Posterior vena cava (tissue), 2 donors: ENCODE data around the gene ENAH. TPM values are rescaled to one million over a fixed set of nuclear protein-coding genes. Genes with fewer than 3 reads are reported as not detected.
A peak's percentile ranks its signal among the peaks of the same experiment; 100 is the strongest.
"Not testable (repeated sequence)": the region's sequence is repeated elsewhere in the genome, so short reads cannot be mapped to it uniquely, and the experiment has no call there.

ENCODE experiments used
- DNase-seq: peaks from one replicate; pipeline ENCODE4 v3.0.0-alpha.2; 2020; ENCODE audit warnings: low spot score
- intact Hi-C, 2 donors: fragments of 100-400 bp; cut with DNase I; formaldehyde crosslinking; loops; one replicate each; pipeline versions ENCODE4 v1.14.1 to v1.14.2; 2022 to 2023
- long read RNA-seq, 2 donors: library from polyadenylated mRNA; unstranded; transcript quantifications; one replicate each; pipeline ENCODE4 v2.0.0, GENCODE V29; 2020 to 2021
- total RNA-seq, 2 donors: library from RNA; stranded (reverse); fragmentation: NEBNext Ultra II Directional; extraction: Animal tissue kit (Norgen Biotek cat#: 25700); gene quantifications; one replicate each; pipeline ENCODE4 v1.2.1, GENCODE V29; 2021
- donor health status: DM: yes; HTN: yes; CAD: no.
- donor health status: DM: yes; HTN: yes; CAD: no.

ENAH gene
- 100 to 1,000 TPM; 165 to 244 TPM for total RNA-seq
- long read RNA-seq, donor 1, partial matches to known transcripts: 10 of 35 reads
- long read RNA-seq, donor 1, other reads (novel, unspliced or antisense): 21 of 35 reads
- long read RNA-seq, donor 2, partial matches to known transcripts: 4 of 34 reads
- long read RNA-seq, donor 2, other reads (novel, unspliced or antisense): 30 of 34 reads

DNA sequence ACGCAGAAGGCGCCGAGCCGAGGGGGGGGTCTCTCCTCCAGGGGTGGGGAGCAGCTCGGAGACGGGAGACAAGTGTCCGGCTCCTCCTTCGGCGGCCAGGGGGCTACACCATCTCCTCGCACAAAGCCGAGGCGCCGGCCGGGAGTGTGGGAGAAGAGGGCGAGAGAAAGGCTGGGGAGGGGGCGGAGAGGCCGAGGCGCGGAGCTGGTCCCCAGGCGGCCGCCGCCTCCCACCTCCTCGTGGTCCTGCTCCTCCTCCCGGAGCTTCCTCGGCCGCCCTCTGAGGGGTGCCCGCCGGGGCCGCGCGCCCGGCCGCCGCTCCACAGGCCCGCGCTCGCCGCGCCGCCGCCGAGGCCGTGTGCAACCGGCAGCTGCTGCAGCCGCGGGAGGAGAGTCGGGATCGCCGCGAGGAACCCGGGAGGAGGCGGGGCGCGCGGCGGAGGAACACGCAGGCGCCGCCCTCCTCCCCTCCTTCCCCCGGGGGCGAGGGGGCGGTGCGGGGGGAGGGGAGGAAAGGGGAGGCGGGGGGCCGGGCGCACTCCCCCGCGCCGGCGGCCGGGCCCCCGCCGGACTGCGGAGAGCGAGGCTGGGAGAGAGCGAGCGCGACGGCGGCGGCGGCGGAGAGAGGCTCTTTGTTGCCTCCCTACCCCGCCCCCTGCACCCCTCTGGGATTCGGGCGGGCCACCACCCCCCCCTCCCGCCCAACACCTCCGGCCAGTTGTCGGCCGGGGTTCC is at the start of gene ENAH:
TSS of gene ENAH (minus strand) at position 395 of the 734 bp plus-strand sequence. CDS start 433 bp downstream, outside the sequence.
- intact Hi-C loops: loop anchor here in 1 of 2 donors (10.0 kb wide), 1 partner anchor 112 kb away; no protein-coding TSS in a partner anchor
- DNase-seq: peak; percentile 92

DNA sequence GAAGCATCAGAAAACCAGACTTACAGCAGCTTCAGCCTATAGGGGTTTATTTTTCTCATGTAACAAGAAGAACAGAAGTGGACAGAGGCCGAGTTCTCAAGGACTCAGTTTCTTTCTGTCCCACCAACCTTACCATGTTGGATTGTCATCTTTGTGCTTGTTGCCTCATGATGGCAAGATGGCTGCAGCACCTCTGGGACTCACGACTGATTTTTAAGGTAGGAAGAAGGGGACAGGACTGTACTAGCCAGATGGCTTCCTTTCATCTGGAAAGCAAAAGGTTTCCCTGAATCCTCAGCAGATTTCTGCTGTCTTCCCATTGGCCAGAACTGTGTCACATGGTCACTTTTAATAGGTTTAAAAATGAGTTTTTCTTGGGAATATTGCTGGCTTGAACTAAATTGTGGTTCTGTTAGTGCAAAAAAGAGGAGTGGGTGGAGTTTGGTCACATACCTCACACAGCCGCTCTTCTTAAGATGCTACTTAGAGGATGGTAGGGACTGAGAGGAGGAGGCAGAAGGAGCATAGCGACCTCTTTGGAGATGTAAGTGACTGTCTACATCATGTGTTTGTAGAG is 48.1 kb upstream of the ENAH start:
- no peak for DNase-seq
- intact Hi-C loops: loop anchor here in 1 of 2 donors (10.0 kb wide), 1 partner anchor 434 kb away; no protein-coding TSS in a partner anchor

DNA sequence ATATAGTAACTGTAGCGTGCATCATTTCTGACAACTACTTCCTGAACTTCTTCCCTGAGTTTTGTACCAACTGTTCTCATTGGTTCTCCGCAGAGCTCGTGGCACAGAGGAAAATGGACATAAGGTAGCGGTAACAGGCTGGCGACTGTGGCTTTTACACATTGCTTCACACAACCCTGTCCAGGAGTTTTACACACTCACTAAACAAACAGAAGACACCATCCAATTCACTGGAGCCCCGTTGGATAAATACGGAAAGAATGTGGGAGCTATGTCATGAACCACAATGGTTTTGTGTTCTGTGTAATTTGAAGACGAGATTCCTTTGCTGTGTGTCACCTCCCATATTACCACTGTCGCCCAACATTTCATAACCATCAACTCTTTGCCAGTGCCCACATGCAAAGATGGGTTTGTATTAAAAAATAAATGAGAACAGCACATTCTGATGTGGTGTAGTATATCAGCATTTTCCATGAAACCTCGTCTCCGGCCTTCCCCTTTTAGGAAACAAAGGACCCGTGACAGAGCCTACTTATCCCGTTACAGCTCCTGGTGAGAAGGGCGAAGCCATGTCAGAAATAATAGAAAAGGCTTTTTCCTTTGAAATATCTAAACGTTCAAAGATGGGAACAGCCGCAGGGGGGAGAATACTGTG is 47.4 kb upstream of the ENAH start:
- intact Hi-C loops: loop anchor here in 1 of 2 donors (10.0 kb wide), 1 partner anchor 435 kb away; no protein-coding TSS in a partner anchor
- DNase-seq: no peak

DNA sequence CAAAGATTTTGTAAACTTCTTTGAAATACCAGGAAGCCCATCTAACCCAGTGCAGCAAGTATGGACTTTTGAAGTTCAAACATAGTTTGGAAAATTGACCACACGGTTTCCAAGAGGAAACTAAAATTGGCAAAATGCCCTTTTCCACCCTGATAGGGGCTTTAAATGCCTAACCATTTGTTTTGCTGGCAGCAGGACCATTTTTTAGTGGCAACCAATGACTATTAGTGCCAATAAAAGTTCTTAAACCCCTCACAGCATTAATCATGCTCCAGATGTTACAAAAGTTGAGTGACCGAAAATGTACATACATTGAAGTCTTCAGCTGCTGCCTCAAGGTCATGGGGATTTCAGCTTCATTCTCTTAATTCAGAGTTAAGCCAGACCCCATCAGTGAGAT is 46.4 kb upstream of the ENAH start:
- no peak for DNase-seq
- intact Hi-C loops: no loop called here

DNA sequence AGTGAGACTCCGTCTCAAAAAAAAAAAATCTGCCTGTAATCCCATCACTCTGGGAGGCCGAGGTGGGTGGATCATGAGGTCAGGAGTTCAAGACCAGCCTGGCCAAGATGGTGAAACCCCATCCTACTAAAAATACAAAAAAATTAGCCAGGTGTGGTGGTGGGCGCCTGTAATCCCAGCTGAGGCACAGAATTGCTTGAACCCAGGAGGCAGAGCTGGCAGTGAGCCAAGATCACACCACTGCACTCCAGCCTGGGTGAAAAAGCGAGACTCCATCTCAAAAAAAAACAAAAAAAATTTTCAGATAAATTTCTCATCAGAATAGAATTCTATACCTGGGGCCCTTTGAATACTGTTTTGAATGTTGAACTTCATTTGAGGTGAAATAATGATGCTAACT is 45.3 kb upstream of the ENAH start:
- intact Hi-C loops, DNase-seq: not testable (repeated sequence)

DNA sequence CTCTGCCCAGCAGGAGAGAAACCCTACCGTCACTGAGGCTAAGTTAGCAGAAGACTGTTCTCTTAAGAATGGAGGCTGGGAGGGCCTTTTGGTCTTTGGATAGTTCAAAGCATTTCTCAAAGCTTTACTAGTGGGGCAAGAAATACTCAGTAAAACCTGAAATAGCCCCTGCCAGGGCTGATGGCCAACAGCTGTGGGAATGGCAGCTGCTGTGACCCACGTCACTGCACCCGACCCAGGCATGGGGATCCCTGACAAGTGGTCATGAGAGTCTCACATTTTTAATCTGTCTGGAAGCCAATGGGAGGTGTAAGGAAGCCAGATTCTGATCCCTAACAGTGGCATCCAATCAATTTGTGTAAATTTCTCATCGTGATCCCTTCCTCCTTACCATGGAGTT is 44.5 kb upstream of the ENAH start:
- intact Hi-C loops: no loop called here
- DNase-seq: no peak

DNA sequence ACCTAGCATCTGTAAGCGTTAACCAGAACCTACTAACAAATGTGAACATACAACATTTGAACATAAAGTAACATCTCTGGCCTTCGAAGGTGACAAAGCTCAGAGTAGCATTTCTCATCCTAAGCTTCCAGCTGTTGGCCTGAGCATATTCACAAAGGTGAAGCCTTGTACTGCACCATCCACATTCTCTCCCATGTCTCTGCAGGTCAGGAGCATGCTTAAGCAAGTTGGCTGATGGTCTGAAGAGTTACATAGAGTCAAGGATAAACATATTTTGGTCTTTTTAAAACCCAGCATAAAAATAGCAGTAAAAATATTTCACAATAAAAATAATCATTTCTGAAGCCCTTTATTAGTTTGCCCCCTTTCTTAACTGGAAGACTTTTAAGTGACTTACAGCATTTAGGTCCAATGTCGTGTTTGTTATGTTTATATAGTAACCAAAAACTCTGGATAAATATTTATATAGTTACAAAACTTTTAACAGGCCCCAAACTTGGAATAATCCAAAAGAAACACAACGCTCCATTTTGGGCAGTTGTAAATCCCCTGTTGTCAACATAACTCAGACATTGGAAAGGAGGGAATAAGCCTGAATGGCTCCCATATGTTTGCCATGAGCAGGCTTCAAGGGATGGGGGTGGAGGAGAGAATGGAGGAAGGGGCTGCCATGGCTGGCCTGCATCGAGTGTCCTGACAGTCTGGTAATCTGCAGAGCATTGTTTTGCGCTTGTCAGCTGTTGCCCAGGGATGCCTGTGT is 42.8 kb upstream of the ENAH start:
- intact Hi-C loops: no loop called here
- no peak for DNase-seq

DNA sequence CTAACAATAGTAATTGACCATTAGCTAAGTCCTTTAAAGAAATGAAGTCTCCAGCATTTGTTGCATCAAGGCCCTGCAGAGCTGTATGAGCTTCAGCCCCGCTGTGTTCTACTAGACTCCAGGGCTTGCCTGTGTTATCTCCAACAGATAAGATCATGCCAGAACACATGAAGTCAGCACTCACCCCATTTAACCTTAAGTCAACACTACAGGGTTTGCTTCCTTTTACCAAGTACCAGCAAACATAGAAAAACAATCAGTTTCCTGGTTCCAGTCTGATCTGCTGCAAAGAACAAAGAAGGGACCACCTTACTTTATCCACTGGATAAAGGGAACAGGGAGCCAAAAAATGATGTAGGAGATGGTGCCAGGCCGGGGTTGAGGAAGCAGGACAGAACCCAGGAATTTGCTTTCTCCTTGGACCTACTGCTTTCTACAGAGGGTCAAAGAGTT is 41.3 kb upstream of the ENAH start:
- no peak for DNase-seq
- intact Hi-C loops: no loop called here

DNA sequence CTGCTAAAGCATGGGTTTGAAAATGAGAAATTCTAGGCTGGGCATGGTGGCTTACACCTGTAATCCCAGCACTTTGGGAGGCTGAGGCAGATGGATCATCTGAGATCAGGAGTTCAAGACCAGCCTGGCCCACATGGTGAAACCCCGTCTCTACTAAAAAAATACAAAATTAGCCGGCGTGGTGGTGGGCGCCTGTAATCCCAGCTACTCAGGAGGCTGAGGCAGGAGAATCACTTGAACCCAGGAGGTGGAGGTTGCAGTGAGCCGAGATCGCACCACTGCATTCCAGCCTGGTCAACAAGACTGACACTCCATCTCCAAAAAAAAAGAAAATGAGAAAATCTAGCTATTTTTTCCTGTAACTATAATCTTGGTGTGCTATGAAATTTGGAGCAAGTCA is 40.8 kb upstream of the ENAH start:
- intact Hi-C loops, DNase-seq: not testable (repeated sequence)

DNA sequence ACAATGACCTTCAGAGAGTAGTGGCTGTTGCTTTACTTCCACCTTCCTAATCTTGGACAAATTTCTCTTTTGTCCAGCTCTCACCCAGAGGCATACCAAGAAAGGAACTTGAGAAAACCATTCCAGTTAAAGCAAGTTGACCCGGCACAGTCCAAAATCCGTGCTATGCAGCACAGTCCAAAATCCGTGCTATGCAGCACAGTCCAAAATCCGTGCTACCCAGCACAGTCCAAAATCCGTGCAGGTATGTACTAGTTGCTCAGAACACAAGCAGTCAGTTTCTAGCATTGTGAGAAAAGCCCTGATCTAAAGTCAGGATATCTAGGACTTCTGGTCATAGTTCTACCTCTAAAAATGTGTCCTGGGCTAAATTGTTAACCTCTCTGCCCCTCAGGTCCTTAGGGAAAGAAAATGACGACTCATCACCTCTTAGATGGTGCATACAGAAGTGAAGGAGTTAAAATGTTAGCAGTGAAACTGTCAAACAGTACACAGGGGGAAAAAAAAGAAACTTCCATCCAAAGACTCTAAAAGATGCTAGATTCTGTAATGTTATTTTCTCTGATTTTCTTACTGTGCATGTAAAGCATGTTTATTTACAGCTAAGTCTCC is 40.3 kb upstream of the ENAH start:
- intact Hi-C loops: no loop called here
- no peak for DNase-seq

DNA sequence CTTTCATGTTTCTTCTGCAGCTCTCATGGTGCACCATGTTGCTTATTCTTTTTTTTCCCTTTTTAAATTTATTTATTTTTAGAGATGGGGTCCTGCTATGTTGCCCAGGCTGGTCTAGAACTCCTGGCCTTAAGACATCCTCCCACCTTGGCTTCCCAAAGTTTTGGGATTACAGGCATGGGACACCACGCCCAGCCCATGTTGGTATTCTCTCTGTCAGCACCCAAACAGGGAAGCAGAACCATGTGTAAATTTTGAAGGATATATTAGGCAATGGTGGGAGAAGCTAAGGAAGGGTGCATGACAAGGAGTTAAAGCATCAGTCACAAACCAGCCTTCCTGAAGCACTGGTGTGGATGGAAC is 39.6 kb upstream of the ENAH start:
- intact Hi-C loops: no loop called here
- DNase-seq: no peak

DNA sequence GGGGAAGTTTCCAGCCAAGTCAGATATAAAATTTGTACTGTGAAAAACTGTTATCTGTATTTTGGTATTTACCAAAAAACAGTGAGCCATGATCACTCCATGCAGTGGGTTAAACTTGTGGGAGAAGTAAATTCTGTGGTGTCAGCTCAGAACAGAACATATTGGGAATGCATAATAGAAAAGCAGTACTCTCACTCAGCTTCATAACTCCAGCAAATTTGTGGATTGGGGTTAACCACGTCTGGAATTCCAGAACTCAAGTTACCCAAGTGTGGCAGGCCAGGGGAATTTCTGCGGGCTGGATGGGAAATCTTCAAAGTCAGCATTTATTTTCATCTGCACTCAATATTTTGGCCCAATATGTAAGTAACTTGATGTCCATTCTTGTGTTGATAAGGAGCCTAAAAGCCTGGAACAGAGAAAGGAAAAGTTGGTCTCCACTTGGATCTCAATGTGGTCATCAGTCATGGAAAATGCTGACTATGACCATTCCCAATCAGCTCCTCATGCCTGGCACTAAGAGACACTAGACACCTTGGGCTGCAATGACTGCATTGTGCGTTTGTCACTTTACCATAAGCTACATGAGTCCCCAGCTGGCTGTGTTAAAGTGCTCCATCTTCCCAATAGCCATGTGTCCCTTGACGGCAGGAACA is 39.1 kb upstream of the ENAH start:
- intact Hi-C loops: no loop called here

DNA sequence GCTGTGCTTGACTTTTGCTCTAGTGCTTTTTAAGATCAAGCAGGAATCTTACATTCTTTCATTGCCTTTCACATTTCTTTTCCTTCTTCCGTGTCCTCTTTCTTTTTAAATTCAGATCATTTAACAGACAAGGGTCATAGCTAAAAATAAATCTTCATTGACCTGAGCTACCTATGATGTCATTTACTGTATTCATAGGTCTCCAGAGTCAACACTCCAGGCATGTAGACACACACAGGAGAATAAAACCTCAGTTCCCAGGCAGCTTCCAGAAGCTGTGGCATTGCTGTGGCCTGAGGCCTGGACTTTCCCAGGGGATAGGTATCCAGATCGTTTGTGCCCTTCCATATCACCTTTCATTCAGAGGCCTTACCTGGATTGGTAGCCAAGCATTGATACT is 38.5 kb upstream of the ENAH start:
- DNase-seq: no peak
- intact Hi-C loops: no loop called here

More for the DNA sequence above, 39.1 kb upstream of the ENAH start:
- no peak for DNase-seq

DNA sequence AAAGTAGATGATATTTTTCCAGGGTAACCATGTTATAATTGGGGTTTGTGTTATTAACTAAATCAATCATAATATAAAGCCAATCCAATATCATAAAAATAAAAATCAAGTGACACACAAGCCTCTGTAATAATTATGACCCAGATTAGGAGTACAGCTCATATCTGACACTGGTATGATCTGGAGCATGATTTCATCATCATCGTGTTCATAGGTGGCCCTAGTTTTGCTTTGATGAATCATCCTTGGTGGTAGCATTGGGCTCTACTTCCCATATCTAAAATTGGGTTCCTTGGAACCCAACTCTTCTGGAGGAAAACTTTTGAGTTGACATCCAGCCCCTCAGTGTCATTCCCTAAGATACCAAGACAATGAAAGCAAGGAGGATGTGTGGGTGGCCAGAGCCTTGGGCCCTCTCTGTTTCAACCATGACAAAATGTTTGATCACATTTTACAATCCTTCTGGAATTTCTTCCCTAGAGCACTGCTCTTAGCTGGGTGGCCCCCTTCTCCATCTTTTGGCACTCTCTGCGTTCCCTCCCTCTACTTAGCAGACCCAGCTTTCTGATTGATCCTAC is 37.0 kb upstream of the ENAH start:
- no peak for DNase-seq
- intact Hi-C loops: no loop called here

DNA sequence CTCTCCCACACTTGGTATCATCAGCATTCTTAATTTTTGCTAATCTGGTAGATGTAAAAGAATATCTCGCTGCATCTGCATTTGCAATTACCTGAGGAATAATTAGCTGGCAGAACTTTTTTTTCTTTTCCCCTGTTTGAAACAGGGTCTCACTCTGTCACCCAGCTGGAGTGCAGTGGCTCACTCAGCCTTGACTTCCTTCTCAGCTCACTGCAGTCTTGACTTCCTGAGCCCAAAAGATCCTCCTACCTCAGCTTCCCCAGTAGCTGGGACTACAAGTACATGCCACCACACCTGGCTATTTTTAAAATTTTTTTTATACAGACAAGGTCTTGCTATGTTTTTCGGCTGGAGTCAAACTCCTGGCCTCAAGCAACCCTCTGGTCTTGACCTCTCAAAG is 35.4 kb upstream of the ENAH start:
- intact Hi-C loops: no loop called here
- DNase-seq: no peak

DNA sequence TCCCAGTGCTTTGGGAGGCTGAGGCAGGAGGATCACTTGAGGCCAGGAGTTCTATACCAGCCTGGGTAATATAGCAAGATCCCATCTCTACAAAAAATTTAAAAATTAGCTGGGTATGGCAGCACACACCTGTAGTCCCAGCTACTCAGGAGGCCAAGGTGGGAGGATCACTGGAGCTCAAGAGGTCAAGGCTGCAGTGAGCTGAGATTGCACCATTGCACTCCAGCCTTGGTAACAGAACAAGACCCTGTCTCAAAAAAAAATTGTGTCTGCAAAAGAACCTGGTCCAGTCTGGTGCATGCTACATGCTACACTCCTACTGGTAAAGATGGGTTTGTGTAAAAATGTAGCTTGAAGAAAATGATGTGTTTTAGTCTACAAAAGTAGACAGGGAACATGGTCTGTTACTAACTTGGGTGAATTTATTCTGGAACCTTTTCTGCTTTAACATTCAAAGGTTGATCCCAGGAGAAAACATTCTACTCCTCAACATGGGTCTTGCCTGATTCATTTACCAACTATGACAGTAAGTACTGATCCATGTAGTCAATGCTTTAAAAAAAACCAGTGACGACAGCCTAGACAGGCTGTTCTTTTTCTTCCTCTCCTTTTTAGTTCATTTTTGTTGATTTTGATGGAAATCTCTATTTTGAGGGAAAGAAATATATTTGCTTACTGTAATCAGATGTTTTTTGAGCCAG is 32.7 kb upstream of the ENAH start:
- intact Hi-C loops: no loop called here
- no peak for DNase-seq

DNA sequence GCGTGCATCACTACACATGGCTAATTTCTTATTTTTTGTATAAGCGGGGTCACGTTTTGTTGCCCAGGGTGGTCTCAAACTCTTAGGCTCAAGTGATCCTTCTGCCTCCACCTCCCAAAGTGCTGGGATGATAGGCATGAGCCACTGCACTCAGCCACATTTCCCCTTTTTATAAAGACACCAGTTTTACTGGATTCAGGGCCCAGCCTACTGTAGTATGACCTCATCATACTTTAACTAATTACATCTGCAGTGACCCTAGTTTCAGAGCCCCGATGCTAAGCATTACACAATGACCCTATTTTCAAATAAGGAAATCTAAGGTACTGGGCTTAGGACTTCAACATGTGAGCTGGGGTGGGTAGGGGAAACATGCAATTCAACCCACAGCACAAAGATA is 31.8 kb upstream of the ENAH start:
- no peak for DNase-seq
- intact Hi-C loops: no loop called here

DNA sequence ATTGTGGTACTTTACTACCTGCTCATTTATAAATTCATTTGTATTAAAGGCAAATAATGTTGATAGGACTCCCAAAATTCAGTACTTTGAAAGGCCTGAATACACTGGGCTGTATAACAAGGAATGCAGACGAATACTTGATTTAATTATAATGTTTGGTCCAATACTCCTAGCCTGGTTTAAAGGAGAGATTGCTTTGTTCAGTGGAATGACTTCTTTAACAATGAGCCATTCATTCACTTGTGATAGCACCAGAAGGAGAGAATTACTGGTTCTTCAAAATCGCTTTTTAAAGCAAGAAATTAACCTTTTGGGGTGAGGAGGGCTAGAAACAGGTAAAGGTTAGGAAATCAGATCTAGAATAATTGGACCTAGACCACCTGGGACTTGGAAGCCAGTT is 28.3 kb upstream of the ENAH start:
- DNase-seq: no peak
- intact Hi-C loops: no loop called here
